OCI-M2 (cell line): Measurements from ENCODE around the gene RPL12.
A peak's percentile ranks its signal among the peaks of the same experiment; 100 is the strongest.

Source experiments
- DNase-seq: peaks from one replicate; lab custom pipeline; 2025; ENCODE audit not compliant: unreplicated experiment; lab: John Stamatoyannopoulos, UW

The RPL12 gene

DNA sequence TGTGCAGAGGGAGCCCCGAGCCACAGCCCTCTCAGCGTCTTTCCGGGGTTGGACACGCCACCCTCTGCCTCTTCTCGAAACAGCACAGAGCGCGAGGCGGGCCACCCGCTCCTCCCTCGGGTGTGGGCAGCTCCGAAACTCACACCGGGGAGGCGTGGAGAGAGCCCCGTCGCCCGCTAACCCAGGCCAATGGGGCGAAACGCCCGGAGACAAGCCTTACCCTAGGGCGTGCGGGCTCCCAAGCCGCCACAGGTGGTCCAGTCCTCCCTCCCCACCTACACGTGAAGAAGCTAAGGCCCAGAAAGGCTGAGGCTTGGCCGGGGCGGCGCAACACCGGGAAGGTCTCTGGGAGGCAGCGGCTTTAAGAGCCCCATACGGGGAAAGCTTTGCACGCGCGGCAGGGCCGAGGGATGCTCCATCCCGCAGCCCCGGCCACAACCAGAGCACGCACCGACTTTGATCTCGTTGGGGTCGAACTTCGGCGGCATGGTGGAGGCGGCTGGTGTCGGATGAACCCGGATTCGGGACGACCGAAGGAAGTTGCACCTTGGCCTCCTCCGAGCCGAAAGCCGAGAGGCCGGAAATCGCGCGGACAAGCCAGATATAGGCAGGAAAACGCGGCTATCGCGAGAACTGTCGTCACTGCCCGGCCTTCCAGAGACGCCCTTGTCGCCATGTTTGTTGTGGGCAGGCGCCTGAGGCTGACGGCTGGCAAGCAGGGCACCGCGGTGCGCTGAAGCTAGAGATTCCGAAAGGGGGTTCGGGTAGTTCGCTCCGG lies at the start of gene RPL12, which contains the start of gene LRSAM1:
RPL12 (minus strand) TSS at position 577 of the 778 bp plus-strand sequence; CDS start at position 488, 89 bp downstream.
LRSAM1 (plus strand) TSS at position 681 of the 778 bp plus-strand sequence. CDS start 3,018 bp downstream, outside the sequence.
- peak; percentile 77 for DNase-seq

DNA sequence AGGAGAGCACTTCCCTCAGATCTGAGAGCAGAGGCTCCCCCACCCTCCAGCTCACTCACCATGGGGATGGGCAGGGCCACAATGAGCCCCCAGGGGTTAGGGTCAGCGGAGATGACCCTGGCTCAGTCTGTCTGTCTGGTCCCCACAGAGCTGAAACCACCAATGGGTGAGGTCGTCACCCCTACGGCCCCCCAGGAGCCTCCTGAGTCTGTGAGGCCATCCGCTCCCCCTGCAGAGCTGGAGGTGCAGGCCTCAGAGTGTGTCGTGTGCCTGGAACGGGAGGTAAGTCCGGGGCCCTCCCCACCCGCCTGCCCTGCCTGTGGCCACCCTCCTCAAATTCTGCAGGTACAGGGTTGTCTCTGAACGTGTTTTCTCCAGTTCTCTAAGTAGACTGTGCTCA lies 49.7 kb upstream of the RPL12 start:
- DNase-seq, result no peak

DNA sequence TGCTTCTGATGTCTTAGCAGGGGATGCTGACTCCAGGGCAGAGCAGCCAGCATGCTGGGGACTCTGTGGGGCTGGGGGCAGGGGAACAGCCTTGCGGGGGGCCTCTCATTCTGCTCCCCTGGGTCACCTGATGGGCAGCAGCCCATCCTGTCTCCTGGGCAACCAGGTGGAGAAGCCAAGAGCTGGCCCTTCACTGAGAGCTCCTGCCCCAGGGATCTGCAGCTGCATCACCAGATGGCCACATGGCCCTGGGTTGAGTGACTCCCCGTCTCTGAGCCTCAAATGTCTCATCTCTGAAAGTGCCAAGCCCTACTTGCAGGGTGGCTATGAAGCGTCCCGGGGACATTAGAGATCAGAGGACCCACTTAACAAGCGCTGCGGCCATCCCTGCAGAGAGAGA lies 49.2 kb upstream of the RPL12 start:
- no peak for DNase-seq

DNA sequence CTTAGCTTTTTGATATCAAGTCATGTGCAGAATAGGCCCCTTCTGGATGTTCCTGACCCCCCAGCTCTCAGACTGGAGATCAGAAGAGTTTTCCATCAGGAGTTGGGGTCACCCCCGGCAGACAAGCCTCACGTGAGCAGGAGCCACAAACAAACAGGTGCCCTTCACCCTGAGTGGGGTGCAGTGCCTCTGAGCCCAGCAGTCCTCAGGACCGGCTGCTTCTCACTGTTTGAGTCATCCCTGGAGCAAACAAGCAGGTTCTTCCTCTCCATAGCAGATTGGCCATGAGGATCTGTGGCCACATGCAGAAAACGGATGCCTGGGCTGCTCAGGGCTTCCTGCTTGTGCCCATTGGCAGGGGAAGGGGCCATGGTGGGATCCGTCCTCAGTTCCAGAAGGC lies 47.1 kb upstream of the RPL12 start:
- DNase-seq, result no peak

DNA sequence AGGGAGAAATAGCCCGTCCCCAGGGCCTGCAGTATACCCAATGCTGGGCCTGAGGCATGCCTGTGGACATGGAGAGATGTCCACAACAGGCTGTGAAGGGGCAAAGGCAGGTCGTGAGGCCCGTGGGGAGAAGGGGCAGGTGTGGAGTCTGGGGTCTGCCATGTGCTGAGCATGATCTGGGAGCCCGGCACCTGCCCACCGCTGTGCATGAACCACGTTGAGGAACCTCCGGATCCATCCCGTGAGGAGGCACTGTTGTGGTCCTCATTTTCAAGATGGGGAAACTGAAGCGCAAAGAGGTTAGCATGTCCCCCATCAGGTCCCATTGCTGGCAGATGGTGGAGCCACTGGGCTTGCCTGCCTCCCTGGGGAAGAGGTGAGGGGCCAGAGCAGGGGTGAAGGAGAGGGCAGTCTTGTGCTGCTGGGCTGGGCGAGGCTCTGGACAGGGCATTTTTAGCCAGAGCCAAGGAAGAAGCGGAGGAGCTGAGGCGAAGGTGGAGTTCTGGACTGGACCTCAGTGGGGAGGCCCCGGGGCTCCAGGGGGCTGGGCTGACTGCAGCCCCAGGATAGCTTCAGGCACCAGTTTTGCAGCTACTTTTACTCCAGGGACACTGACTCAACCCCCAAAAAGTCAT lies 46.6 kb upstream of the RPL12 start:
- no peak for DNase-seq

DNA sequence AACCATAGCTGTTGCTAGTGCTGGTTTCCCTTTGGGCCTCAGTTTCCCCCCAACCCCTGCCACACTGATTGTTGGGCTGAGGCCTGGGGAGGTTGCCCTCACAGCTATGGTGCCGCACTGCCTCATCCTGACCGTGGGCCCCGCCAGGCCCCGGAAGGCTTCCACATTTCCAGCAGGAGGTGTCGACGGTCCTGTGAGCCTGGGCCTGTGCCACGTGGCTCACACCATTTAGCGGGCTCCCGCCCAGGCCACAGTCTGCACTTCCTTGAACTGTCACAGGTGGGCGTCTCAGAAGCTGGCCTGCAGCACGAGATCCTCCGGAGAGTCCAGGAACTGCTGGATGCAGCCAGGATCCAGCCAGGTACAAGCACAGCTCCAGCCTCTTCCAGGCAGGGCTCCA lies 45.8 kb upstream of the RPL12 start:
- DNase-seq, result no peak

DNA sequence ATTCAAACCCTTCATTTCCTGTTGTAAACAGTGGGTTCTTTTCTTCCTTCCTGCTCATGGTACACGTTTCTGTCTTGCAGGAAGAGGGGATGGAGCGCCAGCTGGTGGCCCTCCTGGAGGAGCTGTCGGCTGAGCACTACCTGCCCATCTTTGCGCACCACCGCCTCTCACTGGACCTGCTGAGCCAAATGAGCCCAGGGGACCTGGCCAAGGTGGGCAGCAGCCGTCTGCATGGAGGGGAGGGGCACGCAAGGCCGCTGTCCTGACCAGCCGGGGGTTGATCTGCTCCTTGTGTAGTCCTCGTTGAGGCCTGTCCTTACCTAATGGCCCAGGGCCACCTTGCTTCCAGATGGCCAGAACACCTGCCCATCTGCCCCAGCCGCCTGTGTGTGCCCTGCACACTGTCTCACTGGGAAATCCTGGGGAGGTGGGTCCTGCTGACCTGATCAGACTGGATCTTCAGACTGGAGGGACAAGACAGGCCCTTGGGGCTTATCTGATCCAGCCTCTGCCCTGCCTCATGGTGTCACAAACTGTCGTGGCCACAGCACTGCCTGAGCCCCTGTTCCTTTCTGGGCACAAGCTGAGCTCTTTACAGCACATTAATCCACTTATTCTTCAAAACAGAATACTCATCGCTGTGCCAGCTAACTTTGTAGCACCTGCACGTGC lies 44.8 kb upstream of the RPL12 start:
- no peak for DNase-seq

DNA sequence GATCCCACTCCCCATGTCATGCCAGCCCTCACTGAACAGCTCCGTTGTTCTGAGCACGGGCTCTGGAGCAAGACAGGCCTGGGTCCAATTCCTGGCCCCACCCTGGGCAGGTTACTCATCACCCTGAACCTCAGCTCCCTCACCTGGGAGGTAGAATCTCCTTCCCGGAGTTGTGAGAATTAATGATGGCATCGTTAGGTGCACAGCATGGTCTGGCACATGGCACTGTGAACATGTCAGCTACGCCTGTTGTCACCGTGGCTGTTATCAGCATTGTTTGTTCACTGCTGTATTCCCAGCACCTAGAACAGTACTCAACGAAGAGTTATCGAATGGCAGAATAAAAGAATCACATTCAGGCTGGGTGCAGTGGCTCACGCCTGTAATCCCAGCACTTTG lies 43.1 kb upstream of the RPL12 start:
- no peak for DNase-seq

DNA sequence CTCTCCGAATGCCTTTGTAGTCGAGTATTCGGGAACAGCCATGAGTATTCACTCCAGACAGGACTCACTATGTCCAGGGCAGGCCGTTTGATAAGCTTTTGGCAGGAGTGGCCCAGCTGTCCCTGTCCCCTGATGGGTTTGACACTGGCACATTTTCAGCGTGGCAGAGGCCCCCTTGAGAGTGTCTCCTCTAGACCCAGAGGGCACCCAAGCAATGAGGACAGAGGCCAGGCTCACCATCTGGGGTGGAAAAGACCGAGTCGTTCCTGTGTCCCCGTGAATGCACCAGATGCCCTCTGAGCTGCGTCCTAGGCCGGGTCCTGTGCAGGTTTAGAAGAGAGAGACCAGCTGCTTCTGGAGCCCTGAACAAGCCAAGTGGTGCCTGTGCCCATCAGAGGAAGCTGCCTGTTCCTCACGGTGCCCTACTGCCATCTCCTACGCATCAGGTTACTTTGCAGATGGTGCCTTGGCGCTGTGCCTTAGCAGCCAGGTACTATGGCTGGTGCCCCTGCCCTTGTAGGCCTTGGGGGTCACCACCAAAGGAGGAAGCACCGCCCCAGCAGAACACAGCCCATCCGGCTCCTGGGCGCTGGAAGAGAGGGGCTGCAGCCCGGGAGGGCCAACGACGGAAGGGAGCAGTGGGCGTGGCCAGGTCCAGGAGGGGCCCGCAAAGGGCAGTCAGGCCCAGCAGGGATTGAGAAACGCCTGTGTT lies 42.5 kb upstream of the RPL12 start:
- no peak for DNase-seq

DNA sequence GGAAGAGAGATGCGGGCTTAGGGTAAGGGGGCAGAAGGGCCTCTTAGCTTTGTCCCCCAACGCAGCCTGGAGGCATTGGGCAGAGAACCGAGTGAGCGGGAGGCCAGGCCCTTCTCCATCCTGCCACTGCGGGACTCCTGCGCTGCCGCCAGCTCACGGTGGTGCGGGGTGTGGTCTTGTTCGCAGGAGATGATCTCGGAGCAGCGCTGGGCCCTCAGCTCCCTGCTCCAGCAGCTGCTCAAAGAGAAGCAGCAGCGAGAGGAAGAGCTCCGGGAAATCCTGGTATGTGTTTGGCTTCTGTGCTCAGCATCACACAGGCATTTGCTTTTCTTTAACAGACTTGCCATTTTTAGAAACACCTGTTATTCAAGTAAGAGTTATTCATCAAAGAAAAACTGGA lies 41.4 kb upstream of the RPL12 start:
- DNase-seq, result no peak

DNA sequence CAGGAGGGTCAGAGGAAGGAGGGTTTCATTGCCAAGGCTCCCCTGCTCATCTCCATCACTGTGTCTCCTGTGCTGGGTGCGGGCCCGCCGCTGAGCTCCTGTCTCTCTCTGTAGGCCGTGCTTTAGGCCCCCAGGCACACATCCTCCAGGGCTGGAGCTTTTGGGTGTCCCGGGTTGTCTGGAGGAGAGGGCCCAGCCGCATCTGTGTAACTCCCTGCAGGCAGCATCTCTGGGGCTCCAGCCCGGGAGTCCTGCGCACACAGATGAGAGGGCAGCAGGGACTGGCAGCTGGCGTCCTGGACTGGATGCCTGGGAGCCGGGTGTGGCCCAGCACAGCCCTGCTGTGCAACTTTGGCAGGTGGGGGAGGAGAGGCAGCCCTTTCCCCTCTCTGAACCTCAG lies 40.3 kb upstream of the RPL12 start:
- DNase-seq, result no peak

DNA sequence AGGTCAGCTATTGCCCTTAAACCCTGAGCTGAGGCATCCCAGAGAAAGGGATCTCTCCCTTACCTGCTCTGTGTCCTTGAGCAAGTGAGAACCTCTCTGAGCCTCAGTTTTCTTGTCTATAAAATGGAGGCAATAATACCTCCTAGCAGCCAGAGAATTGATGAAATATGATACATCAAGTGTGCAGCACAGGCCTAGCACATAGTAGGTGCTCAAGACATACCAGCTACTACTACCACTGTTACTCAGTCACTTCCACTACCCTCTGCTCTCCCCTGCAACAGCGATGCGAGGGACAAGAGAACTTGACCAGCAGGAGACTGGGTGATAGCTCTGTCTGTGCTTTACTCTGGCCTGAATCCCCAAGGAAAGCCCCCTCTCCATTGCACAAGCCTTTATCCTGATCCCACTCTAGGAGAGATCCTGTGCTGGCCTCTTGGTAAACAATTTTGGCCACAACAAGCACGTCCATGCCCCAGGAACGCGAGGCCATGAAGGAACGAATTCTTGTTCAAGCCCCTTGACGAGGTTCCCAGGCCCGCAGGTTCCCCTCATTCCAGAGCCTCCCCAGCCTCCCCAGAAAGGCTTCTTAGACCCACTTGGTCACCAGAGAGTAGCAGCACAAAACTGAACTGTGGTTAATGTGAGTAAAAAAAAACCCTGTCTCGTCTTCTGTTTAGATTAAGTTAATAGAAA lies 39.5 kb upstream of the RPL12 start:
- no peak for DNase-seq

DNA sequence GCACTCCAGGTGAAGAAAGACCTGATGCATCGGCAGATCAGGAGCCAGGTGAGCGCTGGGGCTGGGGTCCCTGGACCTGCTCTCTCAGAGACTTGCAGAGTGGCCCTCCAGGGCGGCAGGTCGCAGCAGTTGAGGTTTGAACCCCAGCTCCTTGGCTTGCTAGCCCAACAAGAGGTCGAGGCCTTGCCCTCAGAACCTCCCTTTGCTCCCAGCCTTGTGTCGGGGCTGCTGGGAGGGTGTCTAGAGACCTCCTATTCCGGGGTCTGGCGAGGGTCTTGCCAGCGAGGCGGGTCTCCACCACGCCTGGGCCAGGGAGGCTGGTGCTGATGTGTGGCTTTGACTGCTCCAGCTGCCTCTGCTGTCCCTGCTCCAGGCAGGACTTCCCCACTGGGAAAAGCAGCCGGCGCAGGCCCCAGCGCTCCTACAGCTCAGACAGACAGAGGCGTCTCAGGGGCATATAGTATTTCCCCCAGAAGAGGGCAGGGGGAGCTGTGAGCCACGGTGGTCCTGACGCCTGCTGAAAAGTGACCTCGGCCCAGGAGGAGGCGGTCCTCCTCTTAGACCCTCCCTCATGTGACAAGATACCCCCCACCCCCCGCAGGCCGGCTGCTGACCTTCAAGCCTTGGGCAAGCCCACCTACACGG lies 38.4 kb upstream of the RPL12 start:
- DNase-seq, result no peak

DNA sequence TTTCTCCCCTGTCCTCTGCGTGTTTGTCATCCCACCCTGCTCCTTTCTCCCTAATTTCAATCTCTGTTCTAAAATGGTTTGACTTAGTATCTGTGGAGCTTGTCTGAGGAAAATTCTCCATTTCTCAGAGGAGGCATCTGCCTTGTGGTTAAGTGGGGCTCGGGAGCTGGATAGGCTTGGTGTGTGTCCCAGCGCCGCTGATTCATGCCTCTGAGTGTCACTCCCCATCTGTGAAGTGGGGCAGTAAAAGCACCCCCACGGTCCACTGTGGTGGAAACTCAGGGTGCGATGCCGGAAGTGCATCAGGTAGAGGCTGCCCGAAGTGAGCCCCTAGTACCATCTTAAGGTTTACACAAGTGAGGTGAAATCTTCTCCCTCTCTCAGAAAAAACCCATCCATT lies 37.7 kb upstream of the RPL12 start:
- no peak for DNase-seq

DNA sequence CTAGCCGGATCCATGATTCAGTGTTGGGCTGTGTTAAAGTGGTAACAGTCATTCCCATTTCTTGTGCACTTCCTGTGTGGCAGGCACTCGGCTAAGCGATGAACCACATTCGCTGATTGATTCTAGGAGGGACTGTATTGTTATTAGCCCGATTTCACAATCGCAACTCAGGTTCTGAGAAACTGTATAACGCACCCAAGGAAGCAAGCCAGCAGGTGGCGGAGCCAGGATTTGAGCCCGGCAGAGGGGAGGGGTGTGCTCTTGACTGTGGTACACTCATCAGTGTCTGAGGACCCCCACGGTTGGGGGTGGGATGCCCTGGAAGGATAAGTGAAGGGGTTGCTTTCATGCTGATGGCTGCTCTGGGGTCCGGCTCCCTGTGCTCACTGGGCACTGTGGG lies 34.8 kb upstream of the RPL12 start:
- no peak for DNase-seq

DNA sequence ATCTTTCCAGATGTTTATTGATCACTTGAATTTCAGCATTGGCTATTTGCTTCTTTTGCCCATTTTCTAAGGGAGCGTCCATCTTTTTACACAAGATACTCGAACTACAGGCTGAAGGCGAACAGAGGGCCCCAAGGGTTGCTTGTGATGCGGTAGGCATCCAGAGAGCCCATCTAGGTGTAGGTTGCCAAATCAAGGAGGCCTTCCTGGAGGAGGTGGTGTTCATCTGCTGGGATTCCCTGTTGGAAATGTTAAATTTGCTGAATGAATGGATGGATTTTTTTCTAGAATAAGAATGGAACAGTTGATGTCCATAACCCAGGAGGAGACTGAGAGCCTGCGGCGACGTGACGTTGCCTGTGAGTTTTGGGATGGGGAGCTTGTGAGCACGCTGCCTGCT lies 31.5 kb upstream of the RPL12 start:
- DNase-seq, result no peak

DNA sequence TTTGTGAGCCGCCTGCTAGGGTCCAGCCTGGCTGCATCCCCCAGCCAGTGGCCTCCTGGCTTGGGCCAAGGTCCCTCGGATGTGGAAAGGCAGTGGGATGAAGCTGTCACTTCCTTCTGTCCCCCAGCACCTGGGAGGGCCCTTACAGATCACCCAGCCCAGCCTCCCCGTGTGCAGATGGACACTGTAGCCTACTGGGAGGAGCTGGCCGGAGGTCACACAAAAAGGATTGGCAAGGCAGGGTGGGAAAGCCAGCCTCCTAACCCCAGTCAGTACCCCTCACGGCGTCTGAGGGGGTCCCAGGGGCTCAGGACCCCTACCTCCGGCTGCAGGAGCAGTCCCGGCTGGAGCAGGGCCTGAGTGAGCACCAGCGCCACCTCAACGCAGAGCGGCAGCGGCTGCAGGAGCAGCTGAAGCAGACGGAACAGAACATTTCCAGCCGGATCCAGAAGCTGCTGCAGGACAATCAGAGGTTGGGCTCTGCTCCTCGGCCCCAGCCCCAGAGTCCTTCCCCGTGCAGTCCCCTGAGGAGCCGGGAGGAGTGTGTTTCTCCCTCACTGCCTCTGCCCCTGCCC lies 28.4 kb upstream of the RPL12 start:
- DNase-seq, result no peak

DNA sequence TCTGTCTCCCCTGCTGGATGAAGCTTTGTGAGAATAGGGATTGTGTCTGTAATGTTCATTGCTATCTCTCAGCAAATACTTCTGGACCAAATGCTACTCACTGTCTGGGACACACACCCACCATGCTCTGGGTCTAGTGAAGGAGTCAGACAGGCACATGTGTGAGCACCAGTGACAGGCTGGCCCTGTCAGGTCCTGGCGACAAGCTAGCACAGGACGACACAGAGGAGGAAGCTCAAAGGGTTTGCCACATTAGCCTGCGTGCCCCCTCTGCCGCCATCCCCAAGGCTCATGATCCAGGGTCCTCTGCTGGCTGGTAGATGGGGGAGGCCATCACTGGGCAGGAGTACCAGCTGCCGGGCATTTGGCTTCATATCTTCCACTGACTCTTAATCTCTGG lies 23.4 kb upstream of the RPL12 start:
- no peak for DNase-seq

DNA sequence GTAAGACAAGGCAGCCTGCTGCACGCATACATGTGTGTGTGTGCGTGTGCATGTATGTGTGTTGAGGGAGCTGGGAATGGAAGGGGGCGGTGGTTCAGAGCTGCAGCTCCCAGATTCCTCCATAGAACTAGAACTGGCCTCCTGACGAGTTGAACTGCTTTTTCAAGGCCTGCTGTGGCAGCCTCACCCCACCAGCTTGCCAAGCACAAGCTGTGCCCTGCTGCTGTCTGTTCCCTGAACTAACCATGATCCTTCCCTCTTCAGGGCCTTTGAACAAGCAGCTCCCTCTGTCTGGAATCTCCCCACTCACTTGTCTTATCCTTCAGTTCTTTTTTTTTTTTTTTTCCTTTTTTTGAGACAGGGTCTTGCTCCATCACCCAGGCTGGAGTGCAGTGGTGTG lies 22.7 kb upstream of the RPL12 start:
- no peak for DNase-seq

DNA sequence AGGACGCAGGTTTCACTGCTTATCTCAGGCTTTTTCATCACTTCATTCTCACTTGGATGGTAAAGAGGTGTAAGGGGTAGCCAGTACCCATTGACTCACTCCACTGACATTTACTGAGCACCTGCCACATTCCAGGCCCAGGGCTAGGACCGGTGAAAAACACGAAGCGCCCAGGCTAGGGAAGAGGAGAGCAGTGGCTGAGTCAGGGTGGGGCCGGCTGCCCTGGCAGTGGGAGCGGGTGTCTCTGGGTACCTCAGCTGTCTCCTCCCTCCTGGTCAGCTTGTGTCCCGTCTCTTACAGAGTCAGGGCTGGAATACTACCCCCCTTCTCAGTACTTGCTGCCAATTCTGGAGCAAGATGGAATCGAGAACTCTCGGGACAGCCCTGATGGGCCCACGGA lies 22.3 kb upstream of the RPL12 start:
- DNase-seq, result no peak
